HG03108 (cell line): ENCODE results near the gene CCND2.

ENCODE experiments used
- ATAC-seq: cut with Tn5 transposase; IDR thresholded peaks from one replicate; pipeline ENCODE4 v1.9.1; 2021; ENCODE audit warnings: moderate library complexity; ENCODE audit not compliant: unreplicated experiment

The CCND2 gene

GRCh38 chr12:4289998-4290790 lies 16.6 kb downstream of the CCND2 start:
- ATAC-seq = no peak

- ATAC-seq = no peak
Observed at GRCh38 chr12:4292341-4293073, 18.9 kb downstream of the CCND2 start.

DNA sequence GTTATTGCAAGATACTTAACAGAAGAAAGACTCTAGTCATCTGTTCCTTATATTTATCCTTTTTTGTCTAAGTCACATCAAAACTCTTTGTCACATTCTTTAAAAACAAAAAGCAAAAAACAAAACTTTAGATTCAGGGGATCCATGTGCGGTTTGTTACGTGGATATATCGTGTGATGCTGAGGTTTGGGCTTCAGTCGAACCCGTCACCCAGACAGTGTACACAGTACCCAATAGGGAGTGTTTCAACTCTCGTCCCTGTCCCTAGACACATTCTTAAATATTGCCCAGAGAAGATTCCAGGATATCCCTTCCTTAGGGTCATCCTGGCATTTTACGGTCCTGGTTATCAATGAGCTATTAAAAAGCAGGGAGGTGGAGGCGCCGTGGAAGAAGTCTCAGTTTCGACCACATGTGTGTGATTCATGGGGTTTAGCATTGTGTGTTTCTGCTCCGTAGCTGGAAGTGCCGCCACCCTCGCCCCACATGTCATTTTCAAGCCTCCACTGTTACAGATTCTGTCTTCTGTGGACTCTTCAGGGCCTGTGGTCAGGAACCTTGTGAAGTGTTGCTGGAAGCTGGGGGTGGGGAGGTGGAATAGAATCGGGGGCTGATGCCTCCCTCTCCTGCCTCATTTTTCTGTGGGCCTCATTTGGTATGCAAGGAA lies 19.9 kb downstream of the CCND2 start:
- no peak for ATAC-seq

- ATAC-seq = no peak
Observed at GRCh38 chr12:4293966-4294505, 20.5 kb downstream of the CCND2 start.

- ATAC-seq = no peak
Observed at GRCh38 chr12:4296751-4297150, 23.2 kb downstream of the CCND2 start.

DNA sequence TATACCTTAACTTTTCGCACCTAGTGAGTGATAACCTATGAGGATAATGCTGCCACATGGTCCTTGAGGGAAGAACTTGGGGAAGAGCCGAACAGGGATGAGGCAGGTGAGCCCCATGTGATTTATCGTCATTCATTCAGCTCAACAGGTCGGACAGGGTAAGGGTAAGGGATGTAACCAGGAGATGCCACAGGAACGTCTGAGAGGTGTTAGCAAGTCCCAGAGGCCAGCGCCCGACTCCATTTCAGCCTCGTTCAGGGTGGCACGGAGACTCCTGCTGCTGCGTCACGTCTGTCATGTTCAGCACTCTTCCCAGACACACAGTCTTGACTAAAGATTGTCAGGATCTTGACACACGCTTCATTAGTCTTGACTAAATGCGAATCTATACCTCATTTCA lies 24.1 kb downstream of the CCND2 start:
- no peak for ATAC-seq

DNA sequence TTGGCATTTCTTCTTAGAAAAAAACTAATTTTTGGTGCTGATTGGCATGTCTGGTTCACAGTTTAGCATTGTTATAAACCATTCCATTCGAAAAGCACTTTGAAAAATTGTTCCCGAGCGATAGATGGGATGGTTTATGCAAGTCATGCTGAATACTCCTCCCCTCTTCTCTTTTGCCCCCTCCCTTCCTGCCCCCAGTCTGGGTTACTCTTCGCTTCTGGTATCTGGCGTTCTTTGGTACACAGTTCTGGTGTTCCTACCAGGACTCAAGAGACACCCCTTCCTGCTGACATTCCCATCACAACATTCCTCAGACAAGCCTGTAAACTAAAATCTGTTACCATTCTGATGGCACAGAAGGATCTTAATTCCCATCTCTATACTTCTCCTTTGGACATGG lies 27.3 kb downstream of the CCND2 start:
- ATAC-seq = no peak

GRCh38 chr12:4301932-4302501 lies 28.5 kb downstream of the CCND2 start:
- ATAC-seq = no peak

DNA sequence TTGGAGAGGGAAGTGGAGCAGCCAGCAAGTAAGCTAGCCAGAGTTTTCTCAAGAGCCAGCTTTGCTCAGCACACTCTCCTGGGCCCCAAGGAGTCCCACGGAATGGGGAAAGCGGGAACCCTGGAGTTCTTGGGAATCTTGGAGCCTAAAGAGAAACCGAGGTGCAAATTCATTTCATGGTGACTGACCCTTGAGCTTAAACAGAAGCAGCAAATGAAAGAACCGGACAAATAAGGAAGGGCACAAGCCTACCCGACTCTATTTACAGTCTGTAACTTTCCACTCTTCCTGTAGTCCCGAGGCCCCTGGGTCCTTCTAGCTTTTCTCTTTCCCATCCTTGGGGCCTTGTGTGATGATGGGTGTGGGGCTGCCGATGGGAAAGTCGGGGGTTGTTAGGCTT lies 29.3 kb downstream of the CCND2 start:
- no peak for ATAC-seq

DNA sequence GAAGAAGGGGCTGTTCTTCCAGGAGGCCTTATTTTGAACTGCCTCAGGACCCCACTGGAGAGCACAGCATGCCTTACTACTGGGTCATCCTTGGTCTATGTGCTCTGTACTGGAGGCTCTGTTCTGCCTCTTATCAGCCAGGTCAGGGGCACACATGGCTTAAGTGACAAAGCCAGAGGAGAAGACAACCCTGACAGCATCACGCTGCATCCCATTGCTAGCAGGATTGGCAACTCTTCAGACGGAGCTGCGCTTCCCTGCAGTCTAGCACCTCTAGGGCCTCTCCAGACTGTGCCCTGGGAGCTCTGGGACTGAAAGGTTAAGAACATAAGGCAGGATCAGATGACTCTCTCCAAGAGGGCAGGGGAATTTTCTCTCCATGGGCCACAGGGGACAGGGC lies 30.2 kb downstream of the CCND2 start:
- ATAC-seq = no peak

DNA sequence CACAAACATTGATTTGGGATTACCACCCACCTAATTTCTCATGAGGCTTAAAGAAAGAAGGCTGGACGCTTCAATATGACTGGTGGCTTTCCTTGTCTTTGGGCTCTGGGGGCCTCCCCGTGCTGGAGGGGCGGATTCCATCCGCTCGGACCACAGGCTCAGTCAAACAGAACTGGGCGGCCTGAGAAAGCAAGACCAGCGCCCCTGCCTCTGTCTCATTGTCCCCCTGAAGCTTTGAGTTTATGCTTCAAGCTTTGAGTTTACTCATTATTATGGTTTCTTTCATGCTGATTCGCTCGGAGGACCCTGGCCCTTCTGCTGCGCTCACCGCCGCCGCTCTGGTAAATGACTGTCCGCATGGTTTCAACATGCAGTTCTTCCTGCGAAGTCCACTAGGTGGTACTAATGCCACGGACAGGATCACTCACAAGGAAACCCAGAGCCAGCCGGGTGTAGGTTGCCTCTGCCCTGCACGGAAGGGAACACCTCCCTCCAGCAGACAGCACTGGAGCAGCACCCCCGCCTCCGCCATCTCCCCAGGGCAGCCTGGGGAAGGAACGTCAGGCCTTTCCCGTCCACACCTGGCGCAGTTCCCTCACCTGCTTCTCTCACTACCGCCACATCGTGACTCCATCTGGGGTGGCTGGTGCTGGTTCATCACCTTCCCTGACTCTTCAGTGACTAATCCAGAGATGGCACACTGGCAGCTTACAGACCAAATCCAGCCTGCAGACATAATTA lies 34.2 kb downstream of the CCND2 start:
- ATAC-seq = no peak

GRCh38 chr12:4308334-4308950 lies 34.9 kb downstream of the CCND2 start:
- no peak for ATAC-seq

GRCh38 chr12:4311776-4312175 lies 38.2 kb downstream of the CCND2 start:
- no peak for ATAC-seq

DNA sequence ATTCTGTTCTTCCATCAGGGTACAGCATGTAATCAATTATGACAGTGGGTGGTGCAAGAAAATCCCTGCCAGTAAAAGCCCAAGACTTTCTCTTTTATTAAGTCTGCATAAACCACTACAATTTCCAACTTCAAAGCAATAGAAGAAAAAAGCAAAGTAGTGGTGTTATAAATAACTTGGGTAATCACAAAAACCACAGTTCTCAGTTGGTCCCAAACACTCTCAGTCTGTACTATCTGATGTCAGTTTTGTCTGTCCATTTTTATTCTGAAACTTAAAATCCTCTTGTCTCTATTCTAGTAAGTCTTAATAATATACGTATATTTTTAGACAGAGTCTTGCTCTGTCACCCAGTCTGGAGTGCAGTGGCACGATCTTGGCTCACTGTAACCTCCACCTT lies 38.7 kb downstream of the CCND2 start:
- ATAC-seq = no peak

DNA sequence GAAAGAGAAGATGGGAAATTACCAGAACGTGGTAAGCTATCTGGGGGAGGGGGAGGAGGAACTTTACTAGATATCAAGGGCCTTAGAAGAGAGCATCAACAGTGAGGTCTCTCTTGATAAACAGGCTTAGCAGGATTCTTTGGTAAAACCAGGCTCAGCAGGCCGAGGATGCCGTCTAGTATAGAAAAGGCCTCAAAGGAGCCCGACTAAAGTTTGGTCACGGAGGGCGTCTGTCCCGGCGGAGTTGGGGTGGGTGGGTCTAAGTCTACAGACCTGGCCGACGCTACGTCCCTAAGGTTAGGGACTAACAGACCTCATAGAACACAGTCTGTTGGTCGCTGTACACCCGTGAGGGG lies 46.9 kb downstream of the CCND2 start:
- peak; percentile 26 for ATAC-seq

- peak; percentile 94 for ATAC-seq
Observed at GRCh38 chr12:4320853-4321701, 47.5 kb downstream of the CCND2 start, which contains the start of gene TIGAR. TIGAR (plus strand) TSS chr12:4321213; CDS start chr12:4321272, 59 bp downstream.

DNA sequence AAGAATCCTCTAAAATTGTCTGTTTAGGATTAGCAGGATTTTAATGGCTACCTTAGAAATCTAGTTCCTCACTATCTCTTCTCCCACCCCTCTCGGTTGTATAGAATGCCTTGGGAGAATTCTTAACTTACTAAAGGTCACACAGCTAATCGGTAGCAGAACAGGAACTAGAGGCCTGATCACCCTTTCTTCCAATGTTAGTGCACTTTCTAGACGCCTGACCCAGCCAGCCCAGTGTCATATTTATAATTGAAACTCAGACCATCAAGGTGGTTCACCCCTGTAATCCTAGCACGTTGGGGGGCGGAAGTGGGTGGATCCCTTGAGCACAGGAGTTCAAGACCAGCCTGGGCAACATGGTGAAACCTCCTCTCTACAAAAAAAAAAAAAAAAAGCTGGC lies 49.2 kb downstream of the CCND2 start:
- ATAC-seq = no peak
